Uterus (tissue), 2 donors: ENCODE data around the gene INIP.

ENCODE experiments used
- POLR2A ChIP-seq, 2 donors: fragments of 450-650 bp; IDR thresholded peaks; one replicate each; pipeline ENCODE4 v1.6.1; 2016; ENCODE audit warnings: antibody characterized with exemption in 2 of 2, mild to moderate bottlenecking in 1 of 2, moderate library complexity in 1 of 2
- TF ChIP-seq, protein P1 (sequence below), 4 experiments: fragments of 200-600 bp in 2 of 4; fragments of 450-650 bp in 2 of 4; sonication (generic) in 2 of 4; IDR thresholded peaks; one replicate each; pipeline ENCODE4 v1.5.1; 2016 to 2019; ENCODE audit warnings: antibody characterized with exemption in 4 of 4, mild to moderate bottlenecking in 2 of 4, moderate library complexity in 1 of 4

DNA sequence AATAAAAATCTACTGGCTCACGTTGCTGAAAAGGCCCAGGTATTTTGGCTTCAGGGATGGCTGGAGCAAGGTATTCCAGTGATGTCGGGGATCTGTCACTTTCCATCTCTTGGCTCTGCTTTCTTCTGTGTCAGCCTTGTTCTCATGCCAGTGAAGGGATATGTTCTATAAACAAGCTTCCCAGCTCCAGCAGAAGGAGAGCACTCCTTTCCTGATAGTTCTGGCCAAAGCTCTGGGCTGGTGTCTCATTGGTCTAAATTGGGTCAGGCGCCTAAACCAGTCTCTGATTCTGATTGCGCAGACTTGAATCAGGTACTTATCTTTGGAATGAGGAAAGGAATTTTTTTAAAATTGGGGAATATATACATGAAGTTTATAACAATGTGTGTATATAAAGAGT lies 37.8 kb upstream of the INIP start:
- TF ChIP-seq, protein P1, sequence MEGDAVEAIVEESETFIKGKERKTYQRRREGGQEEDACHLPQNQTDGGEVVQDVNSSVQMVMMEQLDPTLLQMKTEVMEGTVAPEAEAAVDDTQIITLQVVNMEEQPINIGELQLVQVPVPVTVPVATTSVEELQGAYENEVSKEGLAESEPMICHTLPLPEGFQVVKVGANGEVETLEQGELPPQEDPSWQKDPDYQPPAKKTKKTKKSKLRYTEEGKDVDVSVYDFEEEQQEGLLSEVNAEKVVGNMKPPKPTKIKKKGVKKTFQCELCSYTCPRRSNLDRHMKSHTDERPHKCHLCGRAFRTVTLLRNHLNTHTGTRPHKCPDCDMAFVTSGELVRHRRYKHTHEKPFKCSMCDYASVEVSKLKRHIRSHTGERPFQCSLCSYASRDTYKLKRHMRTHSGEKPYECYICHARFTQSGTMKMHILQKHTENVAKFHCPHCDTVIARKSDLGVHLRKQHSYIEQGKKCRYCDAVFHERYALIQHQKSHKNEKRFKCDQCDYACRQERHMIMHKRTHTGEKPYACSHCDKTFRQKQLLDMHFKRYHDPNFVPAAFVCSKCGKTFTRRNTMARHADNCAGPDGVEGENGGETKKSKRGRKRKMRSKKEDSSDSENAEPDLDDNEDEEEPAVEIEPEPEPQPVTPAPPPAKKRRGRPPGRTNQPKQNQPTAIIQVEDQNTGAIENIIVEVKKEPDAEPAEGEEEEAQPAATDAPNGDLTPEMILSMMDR (IDR thresholded peaks at IDR 0.05) = no peak
- TF ChIP-seq POLR2A (IDR thresholded peaks at IDR 0.05) = no peak
